Frontal cortex (tissue), 4 donors: ENCODE results near the gene CACNA2D3. TPM values are rescaled to one million over a fixed set of nuclear protein-coding genes. Genes with fewer than 3 reads are reported as not detected.

Experiments
- DNase-seq, 2 donors: peaks; one replicate each; pipeline ENCODE4 v3.0.0; 2012; ENCODE audit warnings: low spot score in 2 of 2
- FAIRE-seq: peaks from 2 replicates; lab custom pipeline; 2012; peaks lifted over from hg19 to GRCh38; lab: Jason Lieb, UNC
- total RNA-seq: library from RNA; depleted of rRNA; stranded (reverse); fragments of >200 nt; gene quantifications from one replicate; pipeline ENCODE4 v1.2.3, GENCODE V29; 2014
- donor health status: control.
- donor health status: control.
- donor health status: control.

The CACNA2D3 gene
- total RNA-seq, 1 donor from 2014 or later = 30.6 TPM

GRCh38 chr3:54257125-54257720, 134.9 kb downstream of the CACNA2D3 start:
- DNase-seq (no peak), FAIRE-seq (no peak)

GRCh38 chr3:54259636-54260035, 137.3 kb downstream of the CACNA2D3 start:
- no peak for FAIRE-seq
- DNase-seq = no peak

GRCh38 chr3:54261141-54261540, 138.8 kb downstream of the CACNA2D3 start:
- no peak for FAIRE-seq
- no peak for DNase-seq

GRCh38 chr3:54262541-54262940, 140.2 kb downstream of the CACNA2D3 start:
- no peak for DNase-seq
- no peak for FAIRE-seq

- DNase-seq (no peak), FAIRE-seq (no peak)
Observed at GRCh38 chr3:54262946-54263345, 140.6 kb downstream of the CACNA2D3 start.

- FAIRE-seq = no peak
- no peak for DNase-seq
Observed at GRCh38 chr3:54264050-54264449, 141.7 kb downstream of the CACNA2D3 start.

- no peak for DNase-seq
- no peak for FAIRE-seq
Observed at GRCh38 chr3:54270816-54271526, 148.6 kb downstream of the CACNA2D3 start.

- FAIRE-seq = no peak
- DNase-seq = no peak
Observed at GRCh38 chr3:54273791-54274190, 151.4 kb downstream of the CACNA2D3 start.

- DNase-seq (no peak), FAIRE-seq (no peak)
Observed at GRCh38 chr3:54274607-54275006, 152.3 kb downstream of the CACNA2D3 start.

- no peak for FAIRE-seq
- DNase-seq = no peak
Observed at GRCh38 chr3:54279005-54279583, 156.7 kb downstream of the CACNA2D3 start.

GRCh38 chr3:54283470-54283869, 161.1 kb downstream of the CACNA2D3 start:
- DNase-seq (no peak), FAIRE-seq (no peak)

GRCh38 chr3:54294214-54294613, 171.9 kb downstream of the CACNA2D3 start:
- DNase-seq (no peak), FAIRE-seq (no peak)

- DNase-seq (no peak), FAIRE-seq (no peak)
Observed at GRCh38 chr3:54296531-54296930, 174.2 kb downstream of the CACNA2D3 start.

GRCh38 chr3:54299169-54299935, 177.0 kb downstream of the CACNA2D3 start:
- no peak for DNase-seq

GRCh38 chr3:54303517-54304375, 181.4 kb downstream of the CACNA2D3 start:
- DNase-seq (no peak), FAIRE-seq (no peak)

More at GRCh38 chr3:54299169-54299935, 177.0 kb downstream of the CACNA2D3 start:
- FAIRE-seq = no peak

GRCh38 chr3:54304877-54305276, 182.5 kb downstream of the CACNA2D3 start:
- DNase-seq (no peak), FAIRE-seq (no peak)

GRCh38 chr3:54305409-54306099, 183.2 kb downstream of the CACNA2D3 start:
- no peak for FAIRE-seq
- DNase-seq = no peak

- DNase-seq (no peak), FAIRE-seq (no peak)
Observed at GRCh38 chr3:54307566-54308180, 185.3 kb downstream of the CACNA2D3 start.

GRCh38 chr3:54309601-54310000, 187.2 kb downstream of the CACNA2D3 start:
- FAIRE-seq = no peak
- DNase-seq = no peak
